Type B pancreatic cell (in vitro differentiated cells): ENCODE results near the gene C1QC. TPM values are rescaled to one million over a fixed set of nuclear protein-coding genes. Genes with fewer than 3 reads are reported as not detected.

ENCODE experiments used
- DNase-seq: peaks from one replicate; pipeline ENCODE4 v3.0.0; 2021; ENCODE audit warnings: mixed read lengths; ENCODE audit not compliant: unreplicated experiment; ENCODE audit errors: extremely low spot score
- H3K27ac Mint-ChIP-seq: 2 replicates; pipeline ENCODE4 v1.8.0; 2021; ENCODE audit warnings: mild to moderate bottlenecking, mixed read lengths
- H3K27me3 Mint-ChIP-seq: 2 replicates; pipeline ENCODE4 v1.8.0; 2021; ENCODE audit warnings: mixed read lengths
- H3K36me3 Mint-ChIP-seq: 2 replicates; pipeline ENCODE4 v1.8.0; 2021; ENCODE audit warnings: mixed read lengths
- H3K4me1 Mint-ChIP-seq: one replicate; pipeline ENCODE4 v1.8.0; 2021; ENCODE audit warnings: mixed read lengths; ENCODE audit not compliant: unreplicated experiment
- H3K4me3 Mint-ChIP-seq: 2 replicates; pipeline ENCODE4 v1.8.0; 2021; ENCODE audit warnings: mild to moderate bottlenecking, mixed read lengths
- H3K9me3 Mint-ChIP-seq: 2 replicates; pipeline ENCODE4 v1.8.0; 2021; ENCODE audit warnings: mixed read lengths
- total RNA-seq: library from RNA; stranded (reverse); gene quantifications from 2 replicates; pipeline ENCODE4 v1.2.1, GENCODE V29; 2021; ENCODE audit warnings: low replicate concordance
- TF ChIP-seq, protein P1 (sequence below): fragments of 200-600 bp; sonication (generic); conservative IDR thresholded peaks from 2 replicates; pipeline ENCODE4 v1.5.0; 2021; ENCODE audit warnings: antibody characterized with exemption, mild to moderate bottlenecking

Gene C1QC
- total RNA-seq, 1 donor from 2014 or later = not detected

- H3K27ac Mint-ChIP-seq = no peak overlapping the region
- no peak overlapping the region for H3K4me3 Mint-ChIP-seq
- no peaks in the 10 kb centered on the region for H3K9me3 Mint-ChIP-seq
- DNase-seq = peak; percentile 84
- H3K27me3 Mint-ChIP-seq = peaks cover 22% of the 10 kb centered on the region
- TF ChIP-seq, protein P1, sequence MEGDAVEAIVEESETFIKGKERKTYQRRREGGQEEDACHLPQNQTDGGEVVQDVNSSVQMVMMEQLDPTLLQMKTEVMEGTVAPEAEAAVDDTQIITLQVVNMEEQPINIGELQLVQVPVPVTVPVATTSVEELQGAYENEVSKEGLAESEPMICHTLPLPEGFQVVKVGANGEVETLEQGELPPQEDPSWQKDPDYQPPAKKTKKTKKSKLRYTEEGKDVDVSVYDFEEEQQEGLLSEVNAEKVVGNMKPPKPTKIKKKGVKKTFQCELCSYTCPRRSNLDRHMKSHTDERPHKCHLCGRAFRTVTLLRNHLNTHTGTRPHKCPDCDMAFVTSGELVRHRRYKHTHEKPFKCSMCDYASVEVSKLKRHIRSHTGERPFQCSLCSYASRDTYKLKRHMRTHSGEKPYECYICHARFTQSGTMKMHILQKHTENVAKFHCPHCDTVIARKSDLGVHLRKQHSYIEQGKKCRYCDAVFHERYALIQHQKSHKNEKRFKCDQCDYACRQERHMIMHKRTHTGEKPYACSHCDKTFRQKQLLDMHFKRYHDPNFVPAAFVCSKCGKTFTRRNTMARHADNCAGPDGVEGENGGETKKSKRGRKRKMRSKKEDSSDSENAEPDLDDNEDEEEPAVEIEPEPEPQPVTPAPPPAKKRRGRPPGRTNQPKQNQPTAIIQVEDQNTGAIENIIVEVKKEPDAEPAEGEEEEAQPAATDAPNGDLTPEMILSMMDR = peak; percentile 97
- no peaks in the 10 kb centered on the region for H3K36me3 Mint-ChIP-seq
- no peaks in the 10 kb centered on the region for H3K4me1 Mint-ChIP-seq
Measured at GRCh38 chr1:22641906-22642636, 1.4 kb upstream of the C1QC start.

DNA sequence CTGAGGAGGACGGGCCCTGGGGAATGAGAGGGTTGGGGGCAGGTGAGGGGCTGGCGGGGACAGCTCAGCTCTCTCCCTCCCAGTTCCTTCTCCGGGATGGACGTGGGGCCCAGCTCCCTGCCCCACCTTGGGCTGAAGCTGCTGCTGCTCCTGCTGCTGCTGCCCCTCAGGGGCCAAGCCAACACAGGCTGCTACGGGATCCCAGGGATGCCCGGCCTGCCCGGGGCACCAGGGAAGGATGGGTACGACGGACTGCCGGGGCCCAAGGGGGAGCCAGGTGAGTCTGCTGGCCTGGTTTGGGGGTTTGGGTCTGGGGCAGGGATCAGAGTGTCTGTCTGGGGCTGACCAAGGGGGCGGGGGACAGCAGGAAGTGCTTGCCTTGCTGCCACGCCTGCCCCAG lies 495 bp downstream of the C1QC start:
- H3K9me3 Mint-ChIP-seq = no peaks in the 10 kb centered on the region
- no peak for DNase-seq
- TF ChIP-seq, protein P1 = no peak
- no peaks in the 10 kb centered on the region for H3K36me3 Mint-ChIP-seq
- no peaks in the 10 kb centered on the region for H3K4me1 Mint-ChIP-seq
- no peak overlapping the region for H3K27ac Mint-ChIP-seq
- H3K27me3 Mint-ChIP-seq = peaks cover 22% of the 10 kb centered on the region
- no peak overlapping the region for H3K4me3 Mint-ChIP-seq

- no peaks in the 10 kb centered on the region for H3K4me1 Mint-ChIP-seq
Measured at GRCh38 chr1:22645931-22646330, 2.5 kb downstream of the C1QC start.

DNA sequence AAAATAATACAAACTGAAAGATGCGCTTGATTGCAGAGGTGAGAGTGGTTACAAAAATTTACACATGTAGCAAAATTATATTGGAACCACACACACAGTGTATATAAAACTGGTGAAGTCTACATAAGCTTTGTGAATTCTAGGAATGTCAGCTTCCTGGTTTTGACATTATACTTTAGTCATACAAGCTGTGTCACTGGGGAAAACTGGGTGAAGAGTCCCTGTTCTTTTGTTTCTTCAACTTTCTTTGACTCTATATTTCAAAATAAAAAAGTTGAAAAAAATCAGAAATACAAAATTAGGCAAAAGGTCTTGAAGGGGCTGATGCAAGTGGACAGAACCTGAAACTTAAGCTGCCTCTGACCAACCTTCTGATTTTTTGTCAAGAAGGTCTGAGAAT lies 3.0 kb downstream of the C1QC start:
- Mint-ChIP-seq H3K27me3 (peaks cover 17% of the 10 kb centered on the region), H3K27ac (no peak overlapping the region), H3K4me1 (no peaks in the 10 kb centered on the region), H3K9me3 (no peaks in the 10 kb centered on the region), H3K4me3 (no peak overlapping the region), H3K36me3 (no peaks in the 10 kb centered on the region)
- TF ChIP-seq, protein P1 = no peak
- DNase-seq = no peak

More at GRCh38 chr1:22645931-22646330, 2.5 kb downstream of the C1QC start:
- H3K9me3 Mint-ChIP-seq = no peaks in the 10 kb centered on the region
- TF ChIP-seq, protein P1 = no peak
- DNase-seq = no peak
- peaks cover 20% of the 10 kb centered on the region for H3K27me3 Mint-ChIP-seq
- H3K36me3 Mint-ChIP-seq = no peaks in the 10 kb centered on the region
- no peak overlapping the region for H3K27ac Mint-ChIP-seq
- H3K4me3 Mint-ChIP-seq = no peak overlapping the region

DNA sequence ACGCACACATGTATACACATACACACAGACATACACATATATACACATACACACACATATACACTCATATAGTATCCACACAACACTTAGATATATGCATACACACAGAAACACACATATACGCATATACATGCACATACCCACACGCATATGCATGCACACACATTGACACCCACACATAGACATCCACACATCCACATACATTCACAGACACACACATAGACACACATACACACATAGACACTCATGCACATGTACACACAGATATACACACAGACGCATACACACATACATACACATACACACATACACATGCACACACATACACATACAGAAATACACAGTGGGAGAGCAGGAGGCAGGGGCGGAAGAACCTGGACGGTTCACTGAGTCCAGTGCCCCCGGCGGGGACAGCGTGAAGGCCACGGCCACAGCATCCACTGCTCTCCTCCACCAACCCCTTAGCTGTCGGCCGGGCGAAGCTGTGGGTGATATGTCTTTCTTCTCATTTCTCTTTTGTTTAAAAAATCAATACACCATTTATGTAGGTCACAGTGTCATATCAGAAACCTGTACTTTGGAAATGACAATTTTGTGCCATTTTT lies 6.8 kb downstream of the C1QC start:
- Mint-ChIP-seq H3K4me1 (peaks cover 11% of the 10 kb centered on the region), H3K9me3 (no peaks in the 10 kb centered on the region), H3K27me3 (peaks cover 23% of the 10 kb centered on the region), H3K4me3 (no peak overlapping the region), H3K27ac (no peak overlapping the region), H3K36me3 (no peaks in the 10 kb centered on the region)
- TF ChIP-seq, protein P1 = no peak
- no peak for DNase-seq
